HG02970 (cell line): ENCODE data around the gene OR10G2.

ENCODE experiments used
- ATAC-seq: cut with Tn5 transposase; IDR thresholded peaks from one replicate; pipeline ENCODE4 v1.9.1; 2021; ENCODE audit warnings: mild to moderate bottlenecking, moderate library complexity, moderate number of reproducible peaks; ENCODE audit not compliant: unreplicated experiment, low FRiP score

The OR10G2 gene

GRCh38 chr14:21589317-21589716 lies 45.4 kb downstream of the OR10G2 start:
- no peak for ATAC-seq
